ENCODE data around the gene GTSE1. TPM values are rescaled to one million over a fixed set of nuclear protein-coding genes. Genes with fewer than 3 reads are reported as not detected.
A peak's percentile ranks its signal among the peaks of the same experiment; 100 is the strongest.

GTSE1 gene
- polyA plus RNA-seq, 2 of the 4 experiments (the other 2 are of a cell fraction), result 11.5 to 25.7 TPM

- TF ChIP-seq, protein P1, sequence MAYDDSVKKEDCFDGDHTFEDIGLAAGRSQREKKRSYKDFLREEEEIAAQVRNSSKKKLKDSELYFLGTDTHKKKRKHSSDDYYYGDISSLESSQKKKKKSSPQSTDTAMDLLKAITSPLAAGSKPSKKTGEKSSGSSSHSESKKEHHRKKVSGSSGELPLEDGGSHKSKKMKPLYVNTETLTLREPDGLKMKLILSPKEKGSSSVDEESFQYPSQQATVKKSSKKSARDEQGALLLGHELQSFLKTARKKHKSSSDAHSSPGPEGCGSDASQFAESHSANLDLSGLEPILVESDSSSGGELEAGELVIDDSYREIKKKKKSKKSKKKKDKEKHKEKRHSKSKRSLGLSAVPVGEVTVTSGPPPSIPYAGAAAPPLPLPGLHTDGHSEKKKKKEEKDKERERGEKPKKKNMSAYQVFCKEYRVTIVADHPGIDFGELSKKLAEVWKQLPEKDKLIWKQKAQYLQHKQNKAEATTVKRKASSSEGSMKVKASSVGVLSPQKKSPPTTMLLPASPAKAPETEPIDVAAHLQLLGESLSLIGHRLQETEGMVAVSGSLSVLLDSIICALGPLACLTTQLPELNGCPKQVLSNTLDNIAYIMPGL (CRISPR knock-in tag; IDR thresholded peaks at IDR 0.05; ENCODE audit: borderline replicate concordance), result no peak
- TF ChIP-seq, protein P2, sequence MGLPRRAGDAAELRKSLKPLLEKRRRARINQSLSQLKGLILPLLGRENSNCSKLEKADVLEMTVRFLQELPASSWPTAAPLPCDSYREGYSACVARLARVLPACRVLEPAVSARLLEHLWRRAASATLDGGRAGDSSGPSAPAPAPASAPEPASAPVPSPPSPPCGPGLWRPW (IDR thresholded peaks at IDR 0.05), result peak; percentile 50; the same call in 1 of the 2 replicates
- TF ChIP-seq FOSB (CRISPR knock-in tag; IDR thresholded peaks at IDR 0.05) (no peak), ZC3H11A (IDR thresholded peaks at IDR 0.05) (no peak), CHD4 (IDR thresholded peaks at IDR 0.05; ENCODE audit: borderline replicate concordance) (no peak), GATA3 (IDR thresholded peaks at IDR 0.05; ENCODE audit: borderline replicate concordance) (peak; percentile 84)
Measured at GRCh38 chr22:46377525-46378425, 81.1 kb downstream of the GTSE1 start (continued).

- Histone ChIP-seq H3K27ac (peak overlapping the region; percentile 91 to 93), H3K4me2 (peak overlapping the region; percentile 89), H3K4me3 (no peak overlapping the region), H3K9me3 (peaks cover 16% of the 10 kb centered on the region), H3K4me1 (peaks cover 51% of the 10 kb centered on the region)
- ChIA-PET CTCF (interaction anchor here (1.2 to 4.0 kb wide), 5 partner anchors 11 to 185 kb away, joined by 3 to 18 read pairs (median 4); no protein-coding TSS in a partner anchor), POLR2A (no interaction called here)
- no peak for TF ChIP-seq RAD21 (conservative IDR thresholded peaks at IDR 0.05 in 1 of 2, IDR thresholded peaks at IDR 0.05 in 1 of 2)
- FAIRE-seq (no peak), DNase-seq (ENCODE audit: low read depth in 1 of 2, low spot score in 1 of 2) (no peak), ATAC-seq (peak; percentile 9 to 13; a peak in 3 of 6 replicates)
- WGBS (ENCODE audit: missing lambda C conversion rate), result 58% methylated on average over 10 of the region's 22 CpGs
Measured at GRCh38 chr22:46378426-46379065, 81.9 kb downstream of the GTSE1 start.

DNA sequence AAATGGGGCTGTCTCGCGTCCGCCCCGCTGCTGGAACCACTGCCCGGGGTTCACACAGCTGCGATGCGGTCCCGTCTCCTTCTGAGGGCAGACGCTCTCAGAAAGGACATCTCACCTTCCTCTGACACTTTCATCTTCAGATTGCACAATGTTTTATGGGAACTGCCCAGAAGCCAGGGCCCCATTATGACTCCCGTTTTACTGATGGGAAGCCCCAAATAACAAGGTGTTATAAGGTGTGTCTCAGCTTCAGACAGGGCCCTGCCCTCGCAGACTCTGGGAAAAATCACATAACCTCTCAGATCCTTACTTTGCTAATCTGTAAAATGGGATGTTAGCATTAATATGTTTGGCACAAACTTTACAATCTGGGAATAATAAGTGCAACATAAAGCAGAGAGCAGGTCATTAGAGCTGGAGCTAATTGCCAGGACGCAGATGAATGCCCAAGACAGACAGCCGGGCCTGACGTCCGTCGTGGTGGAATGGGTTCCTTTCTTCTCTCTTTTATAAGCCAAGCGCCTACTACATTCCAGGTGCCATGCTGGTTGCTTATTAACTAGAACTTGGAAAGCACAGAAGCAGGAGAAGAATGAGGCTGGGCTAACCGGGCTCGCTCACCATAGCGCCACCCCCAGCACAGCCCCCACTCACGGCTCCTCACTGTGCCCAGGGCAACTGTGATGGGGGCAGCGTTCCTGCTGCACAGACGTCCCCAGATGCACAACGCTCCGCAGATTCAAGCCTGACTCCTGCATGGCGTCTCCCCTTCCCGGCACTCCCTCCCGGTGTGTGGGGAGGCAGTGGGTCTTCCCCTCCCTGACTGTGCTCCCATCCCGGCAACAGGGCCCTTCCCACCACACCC lies 82.6 kb downstream of the GTSE1 start:
- ChIA-PET POLR2A (no interaction called here), CTCF (interaction anchor here (1.0 to 4.0 kb wide), 5 partner anchors 12 to 163 kb away, joined by 3 to 18 read pairs (median 5); no protein-coding TSS in a partner anchor)
- H3K4me1 ChIP-seq, result peaks cover 51% of the 10 kb centered on the region
- WGBS (ENCODE audit: missing lambda C conversion rate), result 30% methylated on average over 19 of the region's 29 CpGs
- peak overlapping the region; percentile 91 to 93 for H3K27ac ChIP-seq
- 0 out of 3 replicates have a peak overlapping the region, but pooled peaks have one; percentile 19 for H3K4me3 ChIP-seq
- ATAC-seq (peak; percentile 25 to 63; a peak in 4 of 6 replicates), DNase-seq (ENCODE audit: low read depth in 1 of 2, low spot score in 1 of 2) (peak in 1 of 2 experiments; percentile 67), FAIRE-seq (no peak)
- H3K9me3 ChIP-seq, result peaks cover 16% of the 10 kb centered on the region
- H3K4me2 ChIP-seq, result peak overlapping the region; percentile 89
- no peak for TF ChIP-seq NFE2L2 (conservative IDR thresholded peaks at IDR 0.05; ENCODE audit: low read length)
- TF ChIP-seq POLR2AphosphoS2 (conservative IDR thresholded peaks at IDR 0.05; ENCODE audit: low read length), result no peak
- TF ChIP-seq HOXB13 (CRISPR knock-in tag; IDR thresholded peaks at IDR 0.05; ENCODE audit: low read depth), result 0 out of 2 replicates have a peak, but pooled peaks have one; percentile 16
- no peak for TF ChIP-seq FOXS1 (CRISPR knock-in tag; IDR thresholded peaks at IDR 0.05)
- TF ChIP-seq, protein P3, sequence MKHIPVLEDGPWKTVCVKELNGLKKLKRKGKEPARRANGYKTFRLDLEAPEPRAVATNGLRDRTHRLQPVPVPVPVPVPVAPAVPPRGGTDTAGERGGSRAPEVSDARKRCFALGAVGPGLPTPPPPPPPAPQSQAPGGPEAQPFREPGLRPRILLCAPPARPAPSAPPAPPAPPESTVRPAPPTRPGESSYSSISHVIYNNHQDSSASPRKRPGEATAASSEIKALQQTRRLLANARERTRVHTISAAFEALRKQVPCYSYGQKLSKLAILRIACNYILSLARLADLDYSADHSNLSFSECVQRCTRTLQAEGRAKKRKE (CRISPR knock-in tag; IDR thresholded peaks at IDR 0.05; ENCODE audit: low read depth), result no peak
- TF ChIP-seq POLR2A (IDR thresholded peaks at IDR 0.05; ENCODE audit: low read length), result 0 out of 2 replicates have a peak, but pooled peaks have one; percentile 13
- TF ChIP-seq RARB (CRISPR knock-in tag; IDR thresholded peaks at IDR 0.05), result no peak
- TF ChIP-seq NR3C1 (IDR thresholded peaks at IDR 0.05), result no peak
- no peak for TF ChIP-seq TP53 (CRISPR knock-in tag; IDR thresholded peaks at IDR 0.05)
- no peak for TF ChIP-seq RAD21 (conservative IDR thresholded peaks at IDR 0.05 in 1 of 2, IDR thresholded peaks at IDR 0.05 in 1 of 2)
- TF ChIP-seq SMC3 (IDR thresholded peaks at IDR 0.05), result no peak
- TF ChIP-seq KDM1A (IDR thresholded peaks at IDR 0.05; ENCODE audit: low read depth), result peak; percentile 91
- no peak for TF ChIP-seq HEYL (CRISPR knock-in tag; IDR thresholded peaks at IDR 0.05)
- no peak for TF ChIP-seq RNF2 (IDR thresholded peaks at IDR 0.05; ENCODE audit: borderline replicate concordance, low read depth)
- no peak for TF ChIP-seq ESRRA (IDR thresholded peaks at IDR 0.05; ENCODE audit: borderline replicate concordance, low read length)
- peak; percentile 85; the same call in 1 of the 2 replicates for TF ChIP-seq HDAC2 (IDR thresholded peaks at IDR 0.05)
- TF ChIP-seq CHD4 (IDR thresholded peaks at IDR 0.05; ENCODE audit: borderline replicate concordance), result peak; percentile 74; the same call in 1 of the 2 replicates
- TF ChIP-seq RFX5 (IDR thresholded peaks at IDR 0.05), result no peak
- no peak for TF ChIP-seq RCOR1 (IDR thresholded peaks at IDR 0.05; ENCODE audit: low read depth, low read length)
- TF ChIP-seq, protein P4, sequence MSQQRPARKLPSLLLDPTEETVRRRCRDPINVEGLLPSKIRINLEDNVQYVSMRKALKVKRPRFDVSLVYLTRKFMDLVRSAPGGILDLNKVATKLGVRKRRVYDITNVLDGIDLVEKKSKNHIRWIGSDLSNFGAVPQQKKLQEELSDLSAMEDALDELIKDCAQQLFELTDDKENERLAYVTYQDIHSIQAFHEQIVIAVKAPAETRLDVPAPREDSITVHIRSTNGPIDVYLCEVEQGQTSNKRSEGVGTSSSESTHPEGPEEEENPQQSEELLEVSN (IDR thresholded peaks at IDR 0.05; ENCODE audit: borderline replicate concordance, low read depth), result 0 out of 2 replicates have a peak, but pooled peaks have one; percentile 48
- TF ChIP-seq, protein P5, sequence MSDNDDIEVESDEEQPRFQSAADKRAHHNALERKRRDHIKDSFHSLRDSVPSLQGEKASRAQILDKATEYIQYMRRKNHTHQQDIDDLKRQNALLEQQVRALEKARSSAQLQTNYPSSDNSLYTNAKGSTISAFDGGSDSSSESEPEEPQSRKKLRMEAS (IDR thresholded peaks at IDR 0.05), result peak; percentile 38; the same call in 1 of the 2 replicates
- peak; percentile 54 to 76; a peak in 3 of 4 replicates for TF ChIP-seq CEBPB (IDR thresholded peaks at IDR 0.05)
- no peak; the same call in 1 of the 2 replicates for TF ChIP-seq GATA3 (IDR thresholded peaks at IDR 0.05; ENCODE audit: borderline replicate concordance)
- no peak for TF ChIP-seq CHD2 (IDR thresholded peaks at IDR 0.05; ENCODE audit: low read length, partially characterized antibody)
